RWPE1 (cell line): ENCODE data around the gene SYT12.

Source experiments
- CTCF ChIA-PET: fragments of 350-600 bp; sonication (Branson Sonifier 250); formaldehyde crosslinking; extraction: SDS; loops from one replicate; lab custom pipeline; 2021; lab: Yijun Ruan, JAX
- POLR2A ChIA-PET: fragments of 400-600 bp; formaldehyde crosslinking; extraction: SDS; loops from one replicate; lab custom pipeline; 2020; ENCODE audit warnings: antibody characterized with exemption; ENCODE audit not compliant: low non-redundant PET; lab: Yijun Ruan, JAX
- DNase-seq: peaks from one replicate; pipeline ENCODE4 v3.0.0; 2012; ENCODE audit warnings: low spot score
- H3K27ac ChIP-seq: fragments of 450-650 bp; 2 replicates; pipeline ENCODE4 v1.5.1; 2017
- CTCF ChIP-seq: fragments of 450-650 bp; conservative IDR thresholded peaks from 2 replicates; pipeline ENCODE4 v1.5.1; 2017; ENCODE audit warnings: low read depth, mild to moderate bottlenecking

SYT12 gene

DNA sequence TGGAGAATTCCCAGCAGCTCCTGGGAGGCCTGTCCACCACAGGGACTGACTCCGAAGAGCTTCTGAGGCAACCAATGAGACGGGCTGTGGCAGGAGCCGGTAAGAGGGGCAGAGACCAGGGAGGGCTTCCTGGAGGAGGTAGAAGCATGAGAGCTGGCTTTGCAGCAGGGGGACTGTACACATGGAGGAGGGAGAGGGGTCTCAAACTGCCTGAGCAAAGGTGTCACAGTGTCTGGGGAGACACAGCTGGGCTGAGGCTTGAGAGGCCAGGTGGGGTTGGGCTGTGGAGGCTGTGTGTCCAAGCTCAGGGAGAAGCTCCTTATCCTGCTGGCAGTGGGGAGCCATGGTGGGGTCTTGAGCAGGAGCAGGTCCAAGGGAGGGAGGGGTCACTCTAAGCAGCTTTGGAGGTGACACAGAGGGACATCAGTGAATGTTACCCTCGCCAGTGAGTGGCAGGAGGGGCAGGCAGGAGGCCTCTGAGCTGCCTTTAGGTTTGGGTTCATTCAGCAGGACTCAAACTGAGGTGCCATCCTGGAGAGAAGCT lies 29.1 kb downstream of the SYT12 start:
- POLR2A ChIA-PET = interaction anchor here (0.6 kb wide), 1 partner anchor 215 kb away, joined by 3 read pairs; no protein-coding TSS in a partner anchor
- CTCF ChIA-PET = interaction anchor here (0.5 to 1.2 kb wide), 3 partner anchors 10 to 212 kb away, joined by 3 to 4 read pairs (median 3); no protein-coding TSS in a partner anchor
- peak overlapping the region; percentile 100 for H3K27ac ChIP-seq
- TF ChIP-seq CTCF = no peak
- DNase-seq = no peak

- CTCF ChIA-PET = interaction anchor here (0.8 to 1.5 kb wide), 4 partner anchors 9 to 330 kb away, joined by 3 read pairs; no protein-coding TSS in a partner anchor
- TF ChIP-seq CTCF = no peak
- POLR2A ChIA-PET = no interaction called here
- peak overlapping the region; percentile 100 for H3K27ac ChIP-seq
- no peak for DNase-seq
Observed at GRCh38 chr11:67052891-67053290, 30.0 kb downstream of the SYT12 start.

- TF ChIP-seq CTCF = peak; percentile 93
- CTCF ChIA-PET = interaction anchor here (0.6 to 1.5 kb wide), 16 partner anchors 10 to 549 kb away, joined by 3 to 4 read pairs (median 3); partner anchors contain the start of gene SSH3
- peak; percentile 91 for DNase-seq
- H3K27ac ChIP-seq = peak overlapping the region; percentile 100
- POLR2A ChIA-PET = interaction anchor here (0.7 kb wide), 1 partner anchor 205 kb away, joined by 6 read pairs; no protein-coding TSS in a partner anchor
Observed at GRCh38 chr11:67053896-67054329, 31.0 kb downstream of the SYT12 start.

- H3K27ac ChIP-seq = peak overlapping the region; percentile 100
- CTCF ChIA-PET = interaction anchor here (0.5 to 1.7 kb wide), 15 partner anchors 20 to 1687 kb away, joined by 3 to 11 read pairs (median 3); partner anchors contain the start of gene SSH3
Observed at GRCh38 chr11:67054346-67054835, 31.5 kb downstream of the SYT12 start.

DNA sequence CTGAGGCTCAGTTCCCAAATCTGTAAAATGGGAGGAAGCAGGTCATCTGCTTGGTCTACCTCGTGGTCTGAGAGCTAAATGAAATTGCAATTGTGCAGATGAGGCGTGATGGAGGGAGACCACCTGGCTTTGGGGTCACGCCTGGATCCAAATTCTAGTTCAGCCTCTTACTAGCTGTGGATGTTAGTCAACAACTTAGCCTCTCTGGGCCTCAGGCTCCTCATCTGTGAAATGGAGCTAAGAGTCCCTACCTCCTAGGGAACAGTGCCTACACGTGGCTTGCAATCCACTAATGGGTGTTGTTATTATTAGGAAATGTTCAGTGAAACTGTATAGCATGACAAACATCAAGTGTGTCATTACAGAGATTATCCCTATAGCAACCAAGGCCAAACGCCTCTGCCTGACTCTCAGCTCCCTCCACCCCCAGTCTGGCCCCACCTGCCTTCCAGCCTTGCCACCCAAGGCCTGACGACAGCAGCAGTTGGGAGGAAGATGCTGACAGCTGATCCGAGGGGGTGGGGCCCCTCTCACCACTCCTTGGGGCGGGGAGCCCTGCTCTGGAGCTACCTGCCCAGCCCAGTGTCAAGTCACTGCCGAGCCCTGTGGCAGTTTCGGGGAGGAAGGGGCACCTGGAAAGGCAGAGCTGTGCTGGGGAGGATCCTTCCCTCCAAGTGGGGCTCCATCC lies 32.0 kb downstream of the SYT12 start:
- H3K27ac ChIP-seq = peak overlapping the region; percentile 100
- POLR2A ChIA-PET = interaction anchor here (0.6 to 0.9 kb wide), 2 partner anchors 64 to 74 kb away, joined by 3 to 4 read pairs; partner anchors contain the start of gene KDM2A
- CTCF ChIA-PET = interaction anchor here (0.5 to 1.7 kb wide), 8 partner anchors 10 to 1688 kb away, joined by 3 to 11 read pairs (median 4); partner anchors contain the start of gene SSH3
- peak; percentile 96 for DNase-seq
- TF ChIP-seq CTCF = no peak

More at GRCh38 chr11:67054346-67054835, 31.5 kb downstream of the SYT12 start:
- TF ChIP-seq CTCF = no peak
- peak; percentile 36 for DNase-seq
- POLR2A ChIA-PET = interaction anchor here (0.7 kb wide), 1 partner anchor 206 kb away, joined by 6 read pairs; no protein-coding TSS in a partner anchor

DNA sequence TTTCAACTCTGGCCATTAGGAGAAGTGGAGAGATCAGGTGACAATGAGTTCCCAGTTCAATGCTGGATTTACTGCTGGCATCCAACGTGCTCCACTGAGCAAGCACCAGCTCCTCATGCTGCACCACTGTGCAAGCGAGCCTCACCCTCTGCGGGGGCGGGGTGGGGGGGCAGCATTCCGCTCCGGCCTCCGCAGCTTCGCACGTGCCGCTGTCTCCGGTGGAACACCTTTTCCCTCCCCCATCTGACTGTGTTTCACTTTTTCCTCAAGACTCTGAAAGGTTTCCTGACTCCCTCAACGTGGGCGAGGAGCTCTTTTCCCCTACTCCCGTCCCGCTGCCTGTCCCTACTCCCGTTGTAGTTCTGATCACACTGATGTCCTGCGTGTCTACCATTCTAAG lies 32.9 kb downstream of the SYT12 start:
- POLR2A ChIA-PET = interaction anchor here (0.6 to 0.9 kb wide), 2 partner anchors 63 to 73 kb away, joined by 3 to 4 read pairs; partner anchors contain the start of gene KDM2A
- H3K27ac ChIP-seq = peak overlapping the region; percentile 100
- DNase-seq = peak; percentile 85
- CTCF ChIA-PET = interaction anchor here (0.5 to 1.7 kb wide), 3 partner anchors 11 to 115 kb away, joined by 3 to 11 read pairs (median 5); no protein-coding TSS in a partner anchor
- TF ChIP-seq CTCF = no peak
